Liver (tissue), 9 donors: Measurements from ENCODE around the gene NT5C1A. TPM values are rescaled to one million over a fixed set of nuclear protein-coding genes. Genes with fewer than 3 reads are reported as not detected.

Experiments
- DNase-seq: peaks from one replicate; pipeline ENCODE4 v3.0.0-alpha.2; 2017; ENCODE audit warnings: low spot score
- H3K27ac ChIP-seq, 2 donors: one replicate each; pipeline ENCODE4 v1.7.0; 2013; ENCODE audit warnings: inconsistent platforms in 2 of 2, low read length in 2 of 2, control low read depth in 1 of 2, low read depth in 1 of 2, mild to moderate bottlenecking in 1 of 2
- H3K27me3 ChIP-seq, 4 donors: one replicate each; pipeline versions ENCODE4 v1.6.1 to v1.7.0; 2013; ENCODE audit warnings: low read length in 3 of 4, inconsistent platforms in 1 of 4, mild to moderate bottlenecking in 1 of 4, moderate library complexity in 1 of 4; ENCODE audit not compliant: control insufficient read depth in 4 of 4, insufficient read depth in 4 of 4
- H3K36me3 ChIP-seq, 4 donors: one replicate each; pipeline versions ENCODE4 v1.6.1 to v1.7.0; 2013; ENCODE audit warnings: low read length in 3 of 4, mild to moderate bottlenecking in 3 of 4, low read depth in 1 of 4, moderate library complexity in 1 of 4; ENCODE audit not compliant: control insufficient read depth in 4 of 4, insufficient read depth in 3 of 4
- H3K4me1 ChIP-seq, 4 donors: one replicate each; pipeline versions ENCODE4 v1.6.1 to v1.7.0; 2013; ENCODE audit warnings: low read length in 3 of 4, mild to moderate bottlenecking in 3 of 4, moderate library complexity in 1 of 4; ENCODE audit not compliant: control insufficient read depth in 4 of 4, insufficient read depth in 4 of 4
- H3K4me3 ChIP-seq, 3 donors: one replicate each; pipeline versions ENCODE4 v1.6.1 to v1.7.0; 2013; ENCODE audit warnings: low read length in 3 of 3, control low read depth in 1 of 3, low read depth in 1 of 3, mild to moderate bottlenecking in 1 of 3
- H3K9ac ChIP-seq, 2 donors: one replicate each; pipeline ENCODE4 v1.7.0; 2013; ENCODE audit warnings: low read length in 2 of 2, mild to moderate bottlenecking in 2 of 2, moderate library complexity in 2 of 2, control low read depth in 1 of 2, low read depth in 1 of 2
- H3K9me3 ChIP-seq, 4 donors: one replicate each; pipeline versions ENCODE4 v1.6.1 to v1.7.0; 2013; ENCODE audit warnings: low read length in 3 of 4; ENCODE audit not compliant: control insufficient read depth in 4 of 4
- ATF3 ChIP-seq: IDR thresholded peaks from 2 replicates; pipeline ENCODE4 v1.6.1; 2016; ENCODE audit warnings: antibody characterized with exemption
- EGR1 ChIP-seq, 2 donors: IDR thresholded peaks; 2 replicates each; pipeline ENCODE4 v1.6.1; 2016 to 2018; ENCODE audit warnings: antibody characterized with exemption in 2 of 2, low read depth in 2 of 2
- FOXA1 ChIP-seq: IDR thresholded peaks from 2 replicates; pipeline ENCODE4 v1.6.1; 2016; ENCODE audit warnings: antibody characterized with exemption
- FOXA2 ChIP-seq: IDR thresholded peaks from 2 replicates; pipeline ENCODE4 v1.6.1; 2016; ENCODE audit warnings: antibody characterized with exemption
- GABPA ChIP-seq, 2 donors: IDR thresholded peaks in 1 of 2; conservative IDR thresholded peaks in 1 of 2; 2 replicates each; pipeline ENCODE4 v1.6.1; 2016; ENCODE audit warnings: antibody characterized with exemption in 2 of 2, mild to moderate bottlenecking in 1 of 2, moderate library complexity in 1 of 2
- HNF4A ChIP-seq, 2 donors: conservative IDR thresholded peaks; 2 replicates each; pipeline ENCODE4 v1.6.1; 2016; ENCODE audit warnings: antibody characterized with exemption in 2 of 2, mild to moderate bottlenecking in 2 of 2
- HNF4G ChIP-seq: IDR thresholded peaks from 2 replicates; pipeline ENCODE4 v1.6.1; 2016; ENCODE audit warnings: antibody characterized with exemption
- JUND ChIP-seq, 2 donors: IDR thresholded peaks; 2 replicates each; pipeline ENCODE4 v1.6.1; 2016; ENCODE audit warnings: antibody characterized with exemption in 2 of 2
- MAX ChIP-seq: IDR thresholded peaks from 2 replicates; pipeline ENCODE4 v1.6.1; 2016; ENCODE audit warnings: antibody characterized with exemption
- NR2F2 ChIP-seq: IDR thresholded peaks from 2 replicates; pipeline ENCODE4 v1.6.1; 2016; ENCODE audit warnings: antibody characterized with exemption
- RAD21 ChIP-seq, 2 donors: IDR thresholded peaks; 2 replicates each; pipeline ENCODE4 v1.6.1; 2016; ENCODE audit warnings: antibody characterized with exemption in 2 of 2, mild to moderate bottlenecking in 2 of 2
- REST ChIP-seq: IDR thresholded peaks from 2 replicates; pipeline ENCODE4 v1.6.1; 2016; ENCODE audit warnings: antibody characterized with exemption, mild to moderate bottlenecking
- SP1 ChIP-seq: IDR thresholded peaks from 2 replicates; pipeline ENCODE4 v1.6.1; 2018; ENCODE audit warnings: antibody characterized with exemption, mild to moderate bottlenecking
- TAF1 ChIP-seq: conservative IDR thresholded peaks from 2 replicates; pipeline ENCODE4 v1.6.1; 2016; ENCODE audit warnings: antibody characterized with exemption, mild to moderate bottlenecking
- YY1 ChIP-seq: IDR thresholded peaks from 2 replicates; pipeline ENCODE4 v1.6.1; 2016; ENCODE audit warnings: antibody characterized with exemption, mild to moderate bottlenecking
- ZBTB33 ChIP-seq: IDR thresholded peaks from 2 replicates; pipeline ENCODE4 v1.6.1; 2016; ENCODE audit warnings: antibody characterized with exemption
- WGBS: extraction: QIAGEN DNeasy Blood & Tissue Kit; methylation state at CpG from one replicate; pipeline ENCODE4 v1.1.7; 2013; 5-methylcytosine and 5-hydroxymethylcytosine counted together
- polyA plus RNA-seq, 2 donors: library from polyadenylated mRNA; stranded (reverse) in 1 of 2; unstranded in 1 of 2; fragments of 200-250 nt in 1 of 2; fragments of >200 nt in 1 of 2; fragmentation: Nextera tagmentation in 1 of 2; extraction: Ambion mirVana in 1 of 2; gene quantifications; one replicate each; pipeline versions ENCODE4 v1.2.1 to v1.2.3, GENCODE V29; 2013 to 2015
- total RNA-seq, 2 donors: library from RNA; depleted of rRNA; stranded (reverse); fragments of >200 nt; gene quantifications; one replicate each; pipeline ENCODE4 v1.2.3, GENCODE V29; 2014
- donor health status: healthy.
- donor health status: healthy.
- donor health status: healthy.
- donor health status: healthy.
- donor health status: healthy.

Gene NT5C1A
- total and polyA plus RNA-seq, 4 donors, result 0.05 to 0.08 TPM; not detected in 2

- no peak for DNase-seq
- H3K9me3 ChIP-seq, result no peaks in the 10 kb centered on the region
- H3K27ac ChIP-seq, result no peak overlapping the region
- H3K9ac ChIP-seq, result no peak overlapping the region
- no peaks in the 10 kb centered on the region for H3K36me3 ChIP-seq
- TF ChIP-seq ZBTB33, result no peak
- TF ChIP-seq RAD21 (IDR thresholded peaks at IDR 0.05), result no peak
- no peak for TF ChIP-seq EGR1 (IDR thresholded peaks at IDR 0.05; ENCODE audit: low read depth in 2 of 2)
- TF ChIP-seq MAX, result no peak
- no peak for TF ChIP-seq FOXA2
- TF ChIP-seq GABPA (IDR thresholded peaks at IDR 0.05 in 1 of 2, conservative IDR thresholded peaks at IDR 0.05 in 1 of 2), result no peak
- TF ChIP-seq HNF4G, result no peak
- no peak for TF ChIP-seq JUND (IDR thresholded peaks at IDR 0.05)
- TF ChIP-seq REST, result no peak
- no peak for TF ChIP-seq TAF1
- TF ChIP-seq HNF4A (conservative IDR thresholded peaks at IDR 0.05), result no peak
- no peak for TF ChIP-seq SP1
- WGBS, result 90% methylated on average over 3 of the region's 3 CpGs
- no peaks in the 10 kb centered on the region for H3K27me3 ChIP-seq
- H3K4me1 ChIP-seq, result peaks cover 0 to 5% (median 0%) of the 10 kb centered on the region in 4 donors
- no peak overlapping the region for H3K4me3 ChIP-seq
Observed at GRCh38 chr1:39700348-39700747, 28.4 kb upstream of the NT5C1A start.

GRCh38 chr1:39699419-39699818 is 27.5 kb upstream of the NT5C1A start:
- H3K4me1 ChIP-seq, result peaks cover 0 to 5% (median 0%) of the 10 kb centered on the region in 4 donors
- H3K9ac ChIP-seq, result no peak overlapping the region
- H3K9me3 ChIP-seq, result no peaks in the 10 kb centered on the region
- H3K27me3 ChIP-seq, result no peaks in the 10 kb centered on the region
- TF ChIP-seq YY1, result no peak
- TF ChIP-seq SP1, result no peak
- TF ChIP-seq NR2F2, result no peak
- TF ChIP-seq ZBTB33, result no peak
- no peak for TF ChIP-seq RAD21 (IDR thresholded peaks at IDR 0.05)
- no peak for TF ChIP-seq TAF1
- TF ChIP-seq EGR1 (IDR thresholded peaks at IDR 0.05; ENCODE audit: low read depth in 2 of 2), result no peak
- TF ChIP-seq GABPA (IDR thresholded peaks at IDR 0.05 in 1 of 2, conservative IDR thresholded peaks at IDR 0.05 in 1 of 2), result no peak
- TF ChIP-seq ATF3, result no peak
- TF ChIP-seq JUND (IDR thresholded peaks at IDR 0.05), result no peak
- no peak for TF ChIP-seq HNF4A (conservative IDR thresholded peaks at IDR 0.05)
- no peak for TF ChIP-seq FOXA1
- WGBS, result 81% methylated on average over 3 of the region's 3 CpGs
- H3K4me3 ChIP-seq, result no peak overlapping the region
- H3K36me3 ChIP-seq, result no peaks in the 10 kb centered on the region
- no peak overlapping the region for H3K27ac ChIP-seq
- DNase-seq, result no peak
